ENCODE measurements around the gene UBTD2.
"Not testable (repeated sequence)": the region's sequence is repeated elsewhere in the genome, so short reads cannot be mapped to it uniquely, and the experiment has no call there.

Gene UBTD2

GRCh38 chr5:172245046-172245445 lies 38.5 kb downstream of the UBTD2 start:
- no peak for FAIRE-seq

GRCh38 chr5:172243302-172243701 lies 40.3 kb downstream of the UBTD2 start:
- FAIRE-seq: no peak

GRCh38 chr5:172238334-172238733 lies 45.2 kb downstream of the UBTD2 start:
- no peak for FAIRE-seq

GRCh38 chr5:172235827-172236736 lies 47.5 kb downstream of the UBTD2 start:
- no peak for FAIRE-seq

- FAIRE-seq: no peak
Observed at GRCh38 chr5:172235132-172235780, 48.3 kb downstream of the UBTD2 start.

- FAIRE-seq: no peak
Observed at GRCh38 chr5:172234031-172234430, 49.5 kb downstream of the UBTD2 start.

GRCh38 chr5:172229904-172230303 lies 53.7 kb downstream of the UBTD2 start:
- FAIRE-seq: no peak

- FAIRE-seq: no peak
Observed at GRCh38 chr5:172224996-172225395, 58.6 kb downstream of the UBTD2 start.

- no peak for FAIRE-seq
Observed at GRCh38 chr5:172223901-172224873, 59.4 kb downstream of the UBTD2 start.

GRCh38 chr5:172219296-172219695 lies 64.3 kb downstream of the UBTD2 start:
- no peak for FAIRE-seq

GRCh38 chr5:172216345-172216744 lies 67.2 kb downstream of the UBTD2 start:
- FAIRE-seq: no peak

- FAIRE-seq: no peak
Observed at GRCh38 chr5:172213126-172213525, 70.4 kb downstream of the UBTD2 start.

GRCh38 chr5:172211676-172212075 lies 71.9 kb downstream of the UBTD2 start:
- FAIRE-seq: no peak

- no peak for FAIRE-seq
Observed at GRCh38 chr5:172209714-172210113, 73.8 kb downstream of the UBTD2 start.

GRCh38 chr5:172207511-172207910 lies 76.1 kb downstream of the UBTD2 start:
- no peak for FAIRE-seq

GRCh38 chr5:172205984-172206383 lies 77.6 kb downstream of the UBTD2 start:
- not testable (repeated sequence) for FAIRE-seq

- no peak for FAIRE-seq
Observed at GRCh38 chr5:172200476-172200875, 83.1 kb downstream of the UBTD2 start.

GRCh38 chr5:172199446-172199845 lies 84.1 kb downstream of the UBTD2 start:
- no peak for FAIRE-seq

GRCh38 chr5:172197775-172198174 lies 85.8 kb downstream of the UBTD2 start:
- FAIRE-seq: not testable (repeated sequence)

- FAIRE-seq: no peak
Observed at GRCh38 chr5:172194985-172195774, 88.4 kb downstream of the UBTD2 start.

- FAIRE-seq: no peak
Observed at GRCh38 chr5:172193872-172194271, 89.7 kb downstream of the UBTD2 start, which contains the start of gene EFCAB9. TSS of gene EFCAB9 (plus strand) at chr5:172194172. CDS start at chr5:172194173, 1 bp downstream.

- FAIRE-seq: no peak
Observed at GRCh38 chr5:172189693-172190296, 93.8 kb downstream of the UBTD2 start.
